ENCODE data around the gene SLF1. TPM values are rescaled to one million over a fixed set of nuclear protein-coding genes. Genes with fewer than 3 reads are reported as not detected.

The SLF1 gene
- total and polyA plus RNA-seq, 9 donors = 2.4 to 11.2 (median 4.9) TPM

- DNase-seq = no peak
- 67 to 82% (median 68%) methylated on average over 5 of the region's 5 CpGs for WGBS, 3 donors
- no peak overlapping the region for H3K27ac ChIP-seq
- no peaks in the 10 kb centered on the region for H3K27me3 ChIP-seq
- no peak for TF ChIP-seq EP300 (IDR thresholded peaks at IDR 0.05)
- no peak for TF ChIP-seq POLR2A (IDR thresholded peaks at IDR 0.05)
- TF ChIP-seq CTCF (IDR thresholded peaks at IDR 0.05) = no peak
- H3K4me1 ChIP-seq (ENCODE audit: insufficient read depth) = no peaks in the 10 kb centered on the region
- no peaks in the 10 kb centered on the region for H3K36me3 ChIP-seq
- intact Hi-C loops (cut with DNase I) = no loop called here
- H3K4me3 ChIP-seq = no peak overlapping the region
- no peaks in the 10 kb centered on the region for H3K9me3 ChIP-seq
Measured at GRCh38 chr5:94745786-94746730, 127.6 kb downstream of the SLF1 start.

- no peak for DNase-seq
- TF ChIP-seq EP300 (IDR thresholded peaks at IDR 0.05) (no peak), POLR2A (IDR thresholded peaks at IDR 0.05) (no peak), CTCF (IDR thresholded peaks at IDR 0.05) (no peak)
- Histone ChIP-seq H3K27ac (no peak overlapping the region), H3K4me1 (ENCODE audit: insufficient read depth) (no peaks in the 10 kb centered on the region), H3K27me3 (no peaks in the 10 kb centered on the region), H3K4me3 (no peak overlapping the region), H3K36me3 (no peaks in the 10 kb centered on the region), H3K9me3 (no peaks in the 10 kb centered on the region)
- WGBS, 3 donors = 87 to 90% (median 88%) methylated on average over 1 of the region's 1 CpG
- intact Hi-C loops (cut with DNase I) = no loop called here
Measured at GRCh38 chr5:94746731-94747124, 128.3 kb downstream of the SLF1 start.

Other genes starting within 250 kb of the SLF1 start
- 10 to 100 TPM in 1 of 7 donors, 1 to 10 TPM in 6; 3.7 to 12.4 (median 4.0) TPM for gene KIAA0825, start 65 bp upstream of the SLF1 start, total RNA-seq
- 1 to 10 TPM in 1 of 2 donors, under 1 TPM in 1; 0.70 to 1.5 TPM for gene KIAA0825, start 65 bp upstream of the SLF1 start, polyA plus RNA-seq

Measured in ovary (tissue), 9 donors.